Liver (tissue), 9 donors: ENCODE measurements around the gene MORN2. TPM values are rescaled to one million over a fixed set of nuclear protein-coding genes. Genes with fewer than 3 reads are reported as not detected.

Source experiments
- DNase-seq: peaks from one replicate; pipeline ENCODE4 v3.0.0-alpha.2; 2017; ENCODE audit warnings: low spot score
- H3K27ac ChIP-seq, 2 donors: one replicate each; pipeline ENCODE4 v1.7.0; 2013; ENCODE audit warnings: inconsistent platforms in 2 of 2, low read length in 2 of 2, control low read depth in 1 of 2, low read depth in 1 of 2, mild to moderate bottlenecking in 1 of 2
- H3K27me3 ChIP-seq, 4 donors: one replicate each; pipeline versions ENCODE4 v1.6.1 to v1.7.0; 2013; ENCODE audit warnings: low read length in 3 of 4, inconsistent platforms in 1 of 4, mild to moderate bottlenecking in 1 of 4, moderate library complexity in 1 of 4; ENCODE audit not compliant: control insufficient read depth in 4 of 4, insufficient read depth in 4 of 4
- H3K36me3 ChIP-seq, 4 donors: one replicate each; pipeline versions ENCODE4 v1.6.1 to v1.7.0; 2013; ENCODE audit warnings: low read length in 3 of 4, mild to moderate bottlenecking in 3 of 4, low read depth in 1 of 4, moderate library complexity in 1 of 4; ENCODE audit not compliant: control insufficient read depth in 4 of 4, insufficient read depth in 3 of 4
- H3K4me1 ChIP-seq, 4 donors: one replicate each; pipeline versions ENCODE4 v1.6.1 to v1.7.0; 2013; ENCODE audit warnings: low read length in 3 of 4, mild to moderate bottlenecking in 3 of 4, moderate library complexity in 1 of 4; ENCODE audit not compliant: control insufficient read depth in 4 of 4, insufficient read depth in 4 of 4
- H3K4me3 ChIP-seq, 3 donors: one replicate each; pipeline versions ENCODE4 v1.6.1 to v1.7.0; 2013; ENCODE audit warnings: low read length in 3 of 3, control low read depth in 1 of 3, low read depth in 1 of 3, mild to moderate bottlenecking in 1 of 3
- H3K9ac ChIP-seq, 2 donors: one replicate each; pipeline ENCODE4 v1.7.0; 2013; ENCODE audit warnings: low read length in 2 of 2, mild to moderate bottlenecking in 2 of 2, moderate library complexity in 2 of 2, control low read depth in 1 of 2, low read depth in 1 of 2
- H3K9me3 ChIP-seq, 4 donors: one replicate each; pipeline versions ENCODE4 v1.6.1 to v1.7.0; 2013; ENCODE audit warnings: low read length in 3 of 4; ENCODE audit not compliant: control insufficient read depth in 4 of 4
- ATF3 ChIP-seq: IDR thresholded peaks from 2 replicates; pipeline ENCODE4 v1.6.1; 2016; ENCODE audit warnings: antibody characterized with exemption
- CTCF ChIP-seq: fragments of 150-350 bp; IDR thresholded peaks from 2 replicates; pipeline ENCODE4 v1.5.1; 2017; ENCODE audit warnings: improper control_type of control experiment, low read depth, low read length; ENCODE audit not compliant: missing input control
- EGR1 ChIP-seq, 2 donors: IDR thresholded peaks; 2 replicates each; pipeline ENCODE4 v1.6.1; 2016 to 2018; ENCODE audit warnings: antibody characterized with exemption in 2 of 2, low read depth in 2 of 2
- FOXA1 ChIP-seq: IDR thresholded peaks from 2 replicates; pipeline ENCODE4 v1.6.1; 2016; ENCODE audit warnings: antibody characterized with exemption
- FOXA2 ChIP-seq: IDR thresholded peaks from 2 replicates; pipeline ENCODE4 v1.6.1; 2016; ENCODE audit warnings: antibody characterized with exemption
- GABPA ChIP-seq, 2 donors: IDR thresholded peaks in 1 of 2; conservative IDR thresholded peaks in 1 of 2; 2 replicates each; pipeline ENCODE4 v1.6.1; 2016; ENCODE audit warnings: antibody characterized with exemption in 2 of 2, mild to moderate bottlenecking in 1 of 2, moderate library complexity in 1 of 2
- JUND ChIP-seq, 2 donors: IDR thresholded peaks; 2 replicates each; pipeline ENCODE4 v1.6.1; 2016; ENCODE audit warnings: antibody characterized with exemption in 2 of 2
- NR2F2 ChIP-seq: IDR thresholded peaks from 2 replicates; pipeline ENCODE4 v1.6.1; 2016; ENCODE audit warnings: antibody characterized with exemption
- RAD21 ChIP-seq, 2 donors: IDR thresholded peaks; 2 replicates each; pipeline ENCODE4 v1.6.1; 2016; ENCODE audit warnings: antibody characterized with exemption in 2 of 2, mild to moderate bottlenecking in 2 of 2
- REST ChIP-seq: IDR thresholded peaks from 2 replicates; pipeline ENCODE4 v1.6.1; 2016; ENCODE audit warnings: antibody characterized with exemption, mild to moderate bottlenecking
- RXRA ChIP-seq, 2 donors: IDR thresholded peaks; 2 replicates each; pipeline ENCODE4 v1.6.1; 2017 to 2018; ENCODE audit warnings: antibody characterized with exemption in 2 of 2, mild to moderate bottlenecking in 1 of 2
- TAF1 ChIP-seq: conservative IDR thresholded peaks from 2 replicates; pipeline ENCODE4 v1.6.1; 2016; ENCODE audit warnings: antibody characterized with exemption, mild to moderate bottlenecking
- YY1 ChIP-seq: IDR thresholded peaks from 2 replicates; pipeline ENCODE4 v1.6.1; 2016; ENCODE audit warnings: antibody characterized with exemption, mild to moderate bottlenecking
- WGBS: extraction: QIAGEN DNeasy Blood & Tissue Kit; methylation state at CpG from one replicate; pipeline ENCODE4 v1.1.7; 2013; 5-methylcytosine and 5-hydroxymethylcytosine counted together
- polyA plus RNA-seq, 2 donors: library from polyadenylated mRNA; stranded (reverse) in 1 of 2; unstranded in 1 of 2; fragments of 200-250 nt in 1 of 2; fragments of >200 nt in 1 of 2; fragmentation: Nextera tagmentation in 1 of 2; extraction: Ambion mirVana in 1 of 2; gene quantifications; one replicate each; pipeline versions ENCODE4 v1.2.1 to v1.2.3, GENCODE V29; 2013 to 2015
- total RNA-seq, 2 donors: library from RNA; depleted of rRNA; stranded (reverse); fragments of >200 nt; gene quantifications; one replicate each; pipeline ENCODE4 v1.2.3, GENCODE V29; 2014
- TF ChIP-seq, protein P1 (sequence below): IDR thresholded peaks from 2 replicates; pipeline ENCODE4 v1.6.1; 2016; ENCODE audit warnings: antibody characterized with exemption
- donor health status: healthy.
- donor health status: healthy.
- donor health status: healthy.
- donor health status: healthy.
- donor health status: healthy.

MORN2 gene
- total and polyA plus RNA-seq, 4 donors: 2.8 to 16.4 (median 8.0) TPM

DNA sequence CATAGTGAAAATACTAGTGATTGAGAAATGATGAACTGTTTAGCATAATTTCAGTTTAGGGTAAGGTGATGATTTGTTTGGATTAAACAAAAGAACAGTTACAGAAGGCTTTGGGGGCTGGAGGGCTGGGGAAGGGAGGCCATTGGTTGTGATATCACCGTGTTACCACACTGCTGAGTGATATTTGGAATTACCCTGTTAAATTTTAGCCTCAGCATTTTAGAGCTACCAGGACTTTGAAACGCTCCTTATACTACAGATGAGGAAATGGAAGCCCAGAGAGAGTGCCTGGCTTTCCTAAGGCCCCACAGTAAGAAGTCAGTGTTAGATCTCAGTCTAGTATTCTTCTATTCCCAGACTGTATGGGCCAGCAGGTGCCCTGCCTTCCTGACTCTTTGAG is 29.5 kb downstream of the MORN2 start:
- no peaks in the 10 kb centered on the region for H3K27me3 ChIP-seq
- no peaks in the 10 kb centered on the region for H3K9me3 ChIP-seq
- WGBS: 79% methylated on average over 2 of the region's 2 CpGs
- DNase-seq: no peak
- no peak overlapping the region for H3K9ac ChIP-seq
- H3K27ac ChIP-seq: no peak overlapping the region
- no peaks in the 10 kb centered on the region for H3K36me3 ChIP-seq
- no peak for TF ChIP-seq TAF1
- TF ChIP-seq YY1: no peak
- no peak overlapping the region for H3K4me3 ChIP-seq
- H3K4me1 ChIP-seq: no peaks in the 10 kb centered on the region

GRCh38 chr2:38907242-38907641 is 31.5 kb downstream of the MORN2 start:
- no peak overlapping the region for H3K9ac ChIP-seq
- no peaks in the 10 kb centered on the region for H3K27me3 ChIP-seq
- H3K9me3 ChIP-seq: no peaks in the 10 kb centered on the region
- TF ChIP-seq, protein P1, sequence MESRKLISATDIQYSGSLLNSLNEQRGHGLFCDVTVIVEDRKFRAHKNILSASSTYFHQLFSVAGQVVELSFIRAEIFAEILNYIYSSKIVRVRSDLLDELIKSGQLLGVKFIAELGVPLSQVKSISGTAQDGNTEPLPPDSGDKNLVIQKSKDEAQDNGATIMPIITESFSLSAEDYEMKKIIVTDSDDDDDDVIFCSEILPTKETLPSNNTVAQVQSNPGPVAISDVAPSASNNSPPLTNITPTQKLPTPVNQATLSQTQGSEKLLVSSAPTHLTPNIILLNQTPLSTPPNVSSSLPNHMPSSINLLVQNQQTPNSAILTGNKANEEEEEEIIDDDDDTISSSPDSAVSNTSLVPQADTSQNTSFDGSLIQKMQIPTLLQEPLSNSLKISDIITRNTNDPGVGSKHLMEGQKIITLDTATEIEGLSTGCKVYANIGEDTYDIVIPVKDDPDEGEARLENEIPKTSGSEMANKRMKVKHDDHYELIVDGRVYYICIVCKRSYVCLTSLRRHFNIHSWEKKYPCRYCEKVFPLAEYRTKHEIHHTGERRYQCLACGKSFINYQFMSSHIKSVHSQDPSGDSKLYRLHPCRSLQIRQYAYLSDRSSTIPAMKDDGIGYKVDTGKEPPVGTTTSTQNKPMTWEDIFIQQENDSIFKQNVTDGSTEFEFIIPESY: no peak
- TF ChIP-seq CTCF (no peak), FOXA1 (no peak), JUND (IDR thresholded peaks at IDR 0.05) (no peak), FOXA2 (no peak), ATF3 (no peak), GABPA (IDR thresholded peaks at IDR 0.05 in 1 of 2, conservative IDR thresholded peaks at IDR 0.05 in 1 of 2) (no peak), YY1 (no peak), REST (no peak), RAD21 (IDR thresholded peaks at IDR 0.05) (no peak), EGR1 (IDR thresholded peaks at IDR 0.05; ENCODE audit: low read depth in 2 of 2) (no peak), RXRA (IDR thresholded peaks at IDR 0.05) (no peak), NR2F2 (no peak)
- no peak overlapping the region for H3K4me3 ChIP-seq
- DNase-seq: no peak
- H3K27ac ChIP-seq: no peak overlapping the region
- H3K36me3 ChIP-seq: no peaks in the 10 kb centered on the region
- WGBS: 82% methylated on average over 1 of the region's 1 CpG
- no peaks in the 10 kb centered on the region for H3K4me1 ChIP-seq
